ENCODE results near the gene KIF26A. TPM values are rescaled to one million over a fixed set of nuclear protein-coding genes. Genes with fewer than 3 reads are reported as not detected.

Gene KIF26A
- total RNA-seq, 1 donor from 2014 or later: 0.60 TPM

DNA sequence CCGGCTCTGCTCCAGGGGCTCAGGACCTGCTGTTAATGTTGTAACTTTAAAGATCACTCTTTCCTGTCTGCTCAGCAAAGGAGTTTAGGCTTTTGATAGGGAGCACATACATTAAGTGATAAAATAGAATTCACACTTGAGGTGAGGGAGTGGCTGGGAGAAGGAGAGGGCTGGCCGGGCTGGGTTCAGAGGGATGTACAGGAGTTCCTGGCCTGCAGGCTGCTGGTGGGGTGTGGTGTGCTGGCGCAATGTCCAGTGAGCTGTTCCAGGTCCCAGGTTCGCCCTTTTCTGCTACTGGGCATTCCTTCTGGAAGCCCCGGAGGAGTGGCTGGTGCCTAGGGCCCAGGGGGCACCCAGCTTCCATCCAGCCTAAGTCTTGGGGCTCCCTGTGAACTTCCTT, 17.8 kb downstream of the KIF26A start:
- Mint-ChIP-seq H3K27ac (ENCODE audit: unreplicated experiment) (no peak overlapping the region), H3K36me3 (ENCODE audit: low read depth) (no peaks in the 10 kb centered on the region), H3K4me3 (ENCODE audit: unreplicated experiment) (no peak overlapping the region), H3K9me3 (ENCODE audit: low read depth) (no peaks in the 10 kb centered on the region), H3K4me1 (ENCODE audit: low read depth) (no peaks in the 10 kb centered on the region), H3K27me3 (ENCODE audit: low read depth) (no peaks in the 10 kb centered on the region)
- TF ChIP-seq CTCF (IDR thresholded peaks at IDR 0.05): no peak
- DNase-seq (ENCODE audit: low spot score): no peak

DNA sequence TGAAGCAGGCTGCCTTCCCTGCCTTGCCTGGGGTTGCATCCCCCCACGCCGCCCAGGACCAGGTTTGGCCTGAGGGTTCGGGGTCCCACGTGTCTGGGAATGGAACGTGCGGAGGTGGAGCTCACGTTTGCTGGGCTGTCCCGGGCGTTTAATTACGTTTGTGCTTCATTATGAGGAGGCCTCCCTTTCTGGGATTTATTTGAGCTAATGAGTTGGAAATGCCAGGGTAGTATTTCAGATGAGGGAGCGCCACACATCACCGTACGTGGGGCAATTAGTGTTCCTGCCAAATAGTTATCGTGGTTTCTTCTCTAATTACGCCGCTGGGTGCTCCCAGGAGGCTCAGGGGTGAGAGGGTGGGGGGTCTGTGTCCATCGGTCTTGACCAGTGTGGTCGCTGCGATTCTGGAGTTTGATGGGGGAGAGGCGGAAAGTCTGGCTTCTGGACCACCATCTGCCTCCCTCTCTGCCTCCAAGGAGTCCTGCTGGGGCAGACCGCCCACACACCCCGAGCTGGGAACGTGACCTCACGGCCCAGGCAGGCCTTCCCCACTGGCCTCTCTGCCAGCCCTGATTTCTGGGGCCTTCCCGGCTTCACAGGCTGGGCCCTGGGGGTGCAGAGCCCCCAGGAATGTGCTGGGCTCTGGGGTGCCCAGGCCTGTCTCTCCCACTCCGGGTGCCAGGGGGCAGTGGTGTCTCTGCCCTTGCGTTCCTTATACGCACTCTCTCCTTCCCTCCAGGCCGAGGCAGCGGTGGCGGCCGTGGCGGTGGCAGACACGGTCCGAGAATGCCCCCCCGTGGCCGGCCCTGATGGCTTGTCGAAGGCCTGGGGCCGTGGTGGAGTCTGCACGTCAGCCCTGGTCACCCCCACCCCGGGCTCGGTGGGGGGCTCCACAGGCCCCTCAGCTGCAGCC, 18.9 kb downstream of the KIF26A start:
- Mint-ChIP-seq H3K27me3 (ENCODE audit: low read depth) (no peaks in the 10 kb centered on the region), H3K4me1 (ENCODE audit: low read depth) (no peaks in the 10 kb centered on the region), H3K9me3 (ENCODE audit: low read depth) (no peaks in the 10 kb centered on the region), H3K27ac (ENCODE audit: unreplicated experiment) (no peak overlapping the region), H3K36me3 (ENCODE audit: low read depth) (no peaks in the 10 kb centered on the region), H3K4me3 (ENCODE audit: unreplicated experiment) (no peak overlapping the region)
- no peak for DNase-seq (ENCODE audit: low spot score)
- TF ChIP-seq CTCF (IDR thresholded peaks at IDR 0.05): peak; percentile 48

DNA sequence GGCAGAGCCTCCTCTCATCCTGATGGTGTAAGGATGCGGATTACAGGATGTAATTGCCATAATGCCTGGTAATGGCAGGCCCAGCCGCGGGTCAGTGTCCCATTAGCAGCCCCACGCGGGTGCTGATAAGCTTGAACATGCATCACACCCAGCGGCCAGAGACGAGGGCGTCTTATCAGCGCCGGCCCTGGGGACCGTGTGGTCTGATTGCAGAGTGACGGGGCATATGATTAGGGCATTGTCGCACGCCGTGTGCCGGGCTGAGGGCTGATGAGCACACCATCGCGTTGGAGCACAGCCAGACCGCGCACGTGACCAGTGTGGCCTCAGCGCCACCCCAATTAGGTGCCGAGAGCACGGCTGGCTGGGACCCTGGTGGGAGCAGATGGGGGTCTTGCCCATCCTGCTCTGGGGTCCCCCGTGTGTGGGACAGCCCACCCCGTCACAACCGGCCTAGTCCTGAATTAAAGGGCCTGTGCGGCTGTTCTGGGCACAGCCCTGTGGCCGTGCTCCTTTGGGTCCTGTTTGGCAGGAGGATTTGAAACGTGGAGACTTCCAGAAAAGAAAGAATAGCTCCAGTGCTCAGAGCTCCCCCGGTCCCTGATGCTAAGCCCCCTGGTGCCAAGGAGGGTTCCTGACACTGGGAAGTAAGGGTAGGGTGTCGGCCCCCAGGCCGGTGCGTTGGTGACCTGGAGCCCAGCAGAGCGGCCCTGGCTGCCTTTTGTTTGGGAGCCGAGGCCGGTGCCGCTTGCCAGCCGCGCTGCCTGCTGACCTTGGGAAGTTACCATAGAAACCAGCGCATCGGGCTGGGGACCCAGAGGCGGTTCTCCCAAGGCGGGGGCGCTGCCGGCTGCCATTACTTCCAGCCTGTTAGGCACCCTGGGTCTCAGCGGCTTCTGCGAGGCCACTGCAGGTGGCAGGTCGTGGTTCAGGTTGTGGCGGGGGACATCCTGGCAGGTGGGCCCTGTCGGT, 20.7 kb downstream of the KIF26A start:
- Mint-ChIP-seq H3K9me3 (ENCODE audit: low read depth) (no peaks in the 10 kb centered on the region), H3K4me1 (ENCODE audit: low read depth) (no peaks in the 10 kb centered on the region), H3K27me3 (ENCODE audit: low read depth) (no peaks in the 10 kb centered on the region), H3K36me3 (ENCODE audit: low read depth) (no peaks in the 10 kb centered on the region), H3K4me3 (ENCODE audit: unreplicated experiment) (no peak overlapping the region), H3K27ac (ENCODE audit: unreplicated experiment) (no peak overlapping the region)
- TF ChIP-seq CTCF (IDR thresholded peaks at IDR 0.05): no peak
- DNase-seq (ENCODE audit: low spot score): no peak

DNA sequence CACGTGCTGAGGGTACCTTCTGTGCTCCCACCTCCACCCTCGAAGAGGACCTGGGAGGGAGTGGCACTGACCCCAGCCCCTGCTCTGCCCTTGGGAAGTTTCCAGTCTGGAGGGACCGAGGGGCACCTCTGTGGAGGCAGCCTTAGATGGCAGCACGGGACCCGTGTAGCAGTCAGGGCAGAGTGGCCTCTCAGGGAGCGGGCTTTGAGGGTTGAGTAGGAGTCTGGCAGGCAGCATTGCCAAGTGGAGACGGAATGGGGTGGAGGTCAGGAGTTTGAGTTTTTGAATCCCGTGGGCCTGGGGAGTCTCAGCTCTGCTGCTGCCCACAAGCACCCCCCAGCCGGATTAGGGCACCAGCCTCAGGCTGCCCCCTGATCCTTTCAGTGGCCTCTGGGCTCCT, 21.6 kb downstream of the KIF26A start:
- Mint-ChIP-seq H3K4me1 (ENCODE audit: low read depth) (no peaks in the 10 kb centered on the region), H3K4me3 (ENCODE audit: unreplicated experiment) (no peak overlapping the region), H3K27me3 (ENCODE audit: low read depth) (no peaks in the 10 kb centered on the region), H3K36me3 (ENCODE audit: low read depth) (no peaks in the 10 kb centered on the region), H3K9me3 (ENCODE audit: low read depth) (no peaks in the 10 kb centered on the region), H3K27ac (ENCODE audit: unreplicated experiment) (no peak overlapping the region)
- TF ChIP-seq CTCF (IDR thresholded peaks at IDR 0.05): no peak
- DNase-seq (ENCODE audit: low spot score): no peak
